ENCODE measurements around the gene PTPN7.
"Not testable (repeated sequence)": the region's sequence is repeated elsewhere in the genome, so short reads cannot be mapped to it uniquely, and the experiment has no call there.

The PTPN7 gene

DNA sequence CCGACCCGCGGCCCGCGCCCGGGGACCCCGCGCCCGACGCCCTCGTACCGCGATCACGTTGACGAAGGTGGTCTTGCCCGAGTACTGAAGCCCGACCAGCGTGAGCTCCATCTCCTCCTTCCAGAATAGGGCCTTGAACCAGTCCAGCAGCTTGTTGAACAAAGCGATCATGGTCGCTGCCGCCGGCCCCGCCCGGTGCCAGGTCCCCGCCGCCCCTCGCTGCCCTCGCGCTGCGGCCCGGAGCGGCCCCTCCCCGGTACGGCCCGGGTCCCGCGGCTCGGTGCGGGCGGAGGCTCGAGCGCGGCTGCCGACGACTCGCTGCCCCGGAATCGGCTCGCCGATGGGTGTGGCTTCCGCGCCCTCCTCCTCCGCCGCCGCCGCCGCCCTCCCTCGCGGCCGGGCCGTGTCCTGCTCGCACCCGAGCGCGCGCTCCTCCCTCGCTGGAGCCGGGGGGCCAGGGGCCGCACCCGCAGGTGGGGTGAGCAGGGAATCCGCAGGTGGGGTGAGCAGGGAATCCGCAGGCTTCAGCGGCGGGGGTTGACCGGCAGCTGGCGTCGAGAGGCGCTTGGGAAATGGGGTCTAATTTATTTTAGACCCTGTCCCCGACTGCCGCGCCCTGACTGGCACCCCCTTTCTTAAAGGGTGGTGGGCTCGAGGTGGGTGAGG, 15.9 kb downstream of the PTPN7 start, which contains the start of gene ARL8A:
Gene ARL8A (minus strand): TSS at position 336 of the 666 bp plus-strand sequence. CDS start 165 bp downstream, at position 171.
- no peak for TF ChIP-seq ZNF274 (IDR thresholded peaks at IDR 0.05; ENCODE audit: low read depth, low read length)
- peak within 1 kb of the TSS; percentile 89 for H3K4me3 ChIP-seq (ENCODE audit: low read length)

DNA sequence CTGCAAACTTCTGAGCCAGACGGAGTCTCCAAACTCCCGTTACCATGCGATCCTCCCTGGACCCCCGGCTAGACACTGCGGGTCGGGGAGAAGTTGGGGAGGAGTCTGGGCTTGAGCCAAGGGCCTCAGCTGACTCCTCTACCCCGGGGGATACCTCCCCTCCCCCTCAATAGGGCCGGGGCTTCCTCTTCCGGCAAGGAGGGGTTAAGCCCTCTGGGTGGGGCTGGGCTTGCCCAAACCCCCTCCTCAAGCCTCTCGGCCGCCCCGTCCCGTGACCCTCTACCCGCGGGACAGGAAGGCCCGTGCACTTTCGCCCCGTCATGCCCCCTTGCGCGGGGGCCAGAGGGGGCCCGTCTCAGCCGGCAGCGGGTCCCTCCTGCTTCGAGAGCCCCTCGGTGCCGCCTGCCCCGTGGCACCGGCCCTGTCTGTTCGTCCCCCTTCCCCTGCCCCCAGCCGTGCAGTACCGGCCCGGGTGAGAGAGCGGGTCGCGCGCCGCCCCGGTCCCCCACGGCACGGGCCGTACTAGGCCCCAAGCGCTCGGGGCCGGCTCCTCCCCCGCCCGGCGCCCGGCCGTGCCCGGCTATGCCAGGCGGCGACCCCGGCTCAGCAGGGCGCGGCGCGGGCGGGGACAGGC, 16.5 kb downstream of the PTPN7 start:
- H3K4me3 ChIP-seq (ENCODE audit: low read length) = peak overlapping the region; percentile 89
- TF ChIP-seq ZNF274 (IDR thresholded peaks at IDR 0.05; ENCODE audit: low read depth, low read length) = no peak

DNA sequence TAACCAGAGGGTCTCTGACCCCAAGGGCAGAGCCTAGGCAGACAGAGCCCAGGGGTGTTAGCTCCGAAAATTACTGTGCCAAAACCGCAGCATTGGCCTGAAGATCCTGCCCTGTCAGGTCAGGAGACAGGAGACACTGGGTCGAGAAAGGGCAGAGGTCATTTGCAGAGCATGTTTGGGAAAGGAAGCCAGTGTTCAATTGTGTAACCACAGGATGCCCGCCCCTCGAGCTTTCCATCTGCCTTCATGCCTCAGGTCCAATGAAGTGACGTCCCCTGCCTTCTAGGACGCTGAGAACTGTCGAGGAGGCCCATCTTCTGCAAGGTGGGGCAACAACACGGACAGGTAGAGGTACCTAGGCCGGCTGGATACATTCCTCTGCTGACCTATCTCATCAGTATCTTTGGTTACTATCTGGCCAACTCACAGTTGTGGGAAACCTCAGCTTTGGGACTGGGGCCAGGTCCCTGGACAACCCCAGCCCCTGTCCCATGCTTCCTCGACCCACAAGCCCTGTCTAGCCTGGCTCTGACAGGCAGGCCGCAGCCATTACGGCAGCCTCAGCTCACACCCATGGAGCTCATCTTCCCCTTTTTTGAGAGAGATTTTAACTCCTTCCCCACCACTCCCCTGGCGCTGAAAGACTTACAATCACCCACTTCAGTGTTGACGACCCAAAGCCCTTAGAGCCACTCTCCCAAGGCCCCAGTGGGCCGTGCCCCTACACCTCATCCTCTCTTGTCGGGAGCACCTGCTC, 17.2 kb downstream of the PTPN7 start:
- no peak for TF ChIP-seq ZNF274 (IDR thresholded peaks at IDR 0.05; ENCODE audit: low read depth, low read length)
- H3K4me3 ChIP-seq (ENCODE audit: low read length) = peak overlapping the region; percentile 89

DNA sequence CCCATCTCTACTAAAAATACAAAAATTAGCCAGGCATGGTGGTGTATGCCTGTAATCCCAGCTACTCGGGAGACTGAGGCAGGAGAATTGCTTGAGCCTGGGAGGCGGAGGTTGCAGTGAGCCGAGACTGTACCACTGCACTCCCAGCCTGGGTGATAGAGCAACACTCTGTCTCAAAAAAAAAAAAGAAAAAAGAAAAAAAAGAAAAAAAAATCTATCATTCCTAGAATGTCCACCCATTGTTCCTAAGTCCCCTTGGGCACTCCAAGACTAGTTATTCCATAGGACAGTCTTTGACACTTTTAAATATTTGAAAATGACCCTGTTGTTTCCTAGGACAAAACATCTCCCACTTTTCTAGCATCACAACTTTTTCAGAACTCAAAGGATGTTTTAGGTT, 18.9 kb downstream of the PTPN7 start:
- not testable (repeated sequence) for H3K4me3 ChIP-seq (ENCODE audit: low read length)

GRCh38 chr1:202140833-202141232, 19.6 kb downstream of the PTPN7 start:
- no peak for TF ChIP-seq ZNF274 (IDR thresholded peaks at IDR 0.05; ENCODE audit: low read depth, low read length)
- no peak overlapping the region for H3K4me3 ChIP-seq (ENCODE audit: low read length)

GRCh38 chr1:202135221-202135721, 25.1 kb downstream of the PTPN7 start:
- TF ChIP-seq ZNF274 (IDR thresholded peaks at IDR 0.05; ENCODE audit: low read depth, low read length) = no peak
- H3K4me3 ChIP-seq (ENCODE audit: low read length) = no peak overlapping the region

DNA sequence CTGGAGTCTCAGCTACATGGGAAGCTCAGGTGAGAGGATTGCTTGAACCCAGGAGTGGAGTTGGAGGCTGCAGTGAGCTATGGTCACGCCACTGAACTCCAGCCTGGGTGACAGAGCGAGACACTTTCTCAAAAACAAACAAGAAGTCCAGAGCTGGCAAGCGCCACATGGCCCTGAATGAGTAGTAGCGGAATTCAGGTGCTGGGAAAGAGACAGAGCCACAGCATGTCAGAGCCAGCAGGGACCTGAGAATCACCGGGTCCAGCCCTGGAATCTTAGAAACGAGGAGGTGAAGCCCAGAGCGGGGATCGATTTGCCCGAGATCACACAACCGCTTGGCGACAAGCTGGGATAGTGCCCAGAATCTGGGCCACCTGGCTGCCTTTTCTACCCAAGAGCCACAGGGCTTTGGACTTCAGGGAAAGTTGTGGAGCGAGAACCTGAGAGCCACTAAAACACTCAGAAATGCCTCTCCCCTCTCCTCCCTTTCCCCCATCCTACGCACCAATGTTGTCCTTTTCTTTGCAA, 25.7 kb downstream of the PTPN7 start:
- H3K4me3 ChIP-seq (ENCODE audit: low read length) = no peak overlapping the region
- no peak for TF ChIP-seq ZNF274 (IDR thresholded peaks at IDR 0.05; ENCODE audit: low read depth, low read length)

GRCh38 chr1:202133989-202134388, 26.4 kb downstream of the PTPN7 start:
- TF ChIP-seq ZNF274 (IDR thresholded peaks at IDR 0.05; ENCODE audit: low read depth, low read length) = no peak
- H3K4me3 ChIP-seq (ENCODE audit: low read length) = no peak overlapping the region

DNA sequence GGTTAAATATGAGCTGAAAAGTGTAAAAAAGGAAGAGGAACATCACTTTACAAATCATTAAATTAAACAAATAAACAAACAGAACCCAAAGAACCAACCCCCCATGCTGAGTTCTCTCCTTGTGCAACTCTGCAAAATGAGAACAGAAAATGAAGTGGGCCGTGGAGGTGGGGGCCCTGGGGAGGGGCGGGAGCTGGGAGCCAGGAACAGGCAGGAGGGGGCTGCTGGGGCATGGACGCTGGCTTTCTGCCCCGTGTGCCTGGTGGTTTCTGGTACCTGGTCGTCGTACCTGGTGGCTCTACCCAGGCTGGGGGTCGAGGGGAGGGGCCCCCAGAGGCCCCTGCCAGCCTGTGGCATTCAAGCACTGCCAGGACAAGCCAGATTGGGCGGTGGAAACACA, 26.9 kb downstream of the PTPN7 start:
- no peak overlapping the region for H3K4me3 ChIP-seq (ENCODE audit: low read length)
- no peak for TF ChIP-seq ZNF274 (IDR thresholded peaks at IDR 0.05; ENCODE audit: low read depth, low read length)

DNA sequence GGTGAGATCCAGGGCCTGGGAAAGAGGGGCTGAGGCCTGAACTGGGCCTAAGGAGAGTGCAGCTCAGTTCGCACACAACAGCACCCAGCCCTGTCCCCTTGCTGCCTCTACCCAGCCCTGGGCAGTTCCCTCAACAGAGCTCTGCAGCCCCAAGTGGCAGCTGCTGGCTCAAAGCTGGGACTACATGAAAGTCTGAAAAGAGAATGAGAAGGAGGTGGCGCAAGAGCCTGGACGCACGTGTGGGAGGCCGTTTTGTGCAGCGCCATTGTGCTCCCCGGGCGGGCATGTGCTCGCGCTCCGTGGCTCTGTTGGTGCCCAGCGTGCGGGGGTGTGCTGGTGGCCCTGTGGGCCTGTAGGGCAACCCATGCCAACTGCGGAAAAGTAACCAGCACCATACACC, 27.4 kb downstream of the PTPN7 start:
- no peak overlapping the region for H3K4me3 ChIP-seq (ENCODE audit: low read length)
- TF ChIP-seq ZNF274 (IDR thresholded peaks at IDR 0.05; ENCODE audit: low read depth, low read length) = no peak

- TF ChIP-seq ZNF274 (IDR thresholded peaks at IDR 0.05; ENCODE audit: low read depth, low read length) = no peak
Observed at GRCh38 chr1:202131956-202132821, 28.2 kb downstream of the PTPN7 start.

GRCh38 chr1:202130816-202131522, 29.4 kb downstream of the PTPN7 start:
- no peak overlapping the region for H3K4me3 ChIP-seq (ENCODE audit: low read length)
- TF ChIP-seq ZNF274 (IDR thresholded peaks at IDR 0.05; ENCODE audit: low read depth, low read length) = no peak

More at GRCh38 chr1:202131956-202132821, 28.2 kb downstream of the PTPN7 start:
- H3K4me3 ChIP-seq (ENCODE audit: low read length) = no peak overlapping the region

GRCh38 chr1:202130297-202130721, 30.1 kb downstream of the PTPN7 start:
- no peak for TF ChIP-seq ZNF274 (IDR thresholded peaks at IDR 0.05; ENCODE audit: low read depth, low read length)
- H3K4me3 ChIP-seq (ENCODE audit: low read length) = no peak overlapping the region

All from GM08714 (cell line).